ENCODE results near the gene TBC1D14.

Gene TBC1D14

GRCh38 chr4:6946497-6946896 lies 36.9 kb downstream of the TBC1D14 start:
- no peaks in the 10 kb centered on the region for H3K27me3 ChIP-seq (replicated peaks; ENCODE audit: control insufficient read depth, insufficient read depth, low read length)
- H3K4me3 ChIP-seq (replicated peaks; ENCODE audit: low read depth, low read length): no peak overlapping the region
- no peaks in the 10 kb centered on the region for H3K36me3 ChIP-seq (ENCODE audit: control insufficient read depth, insufficient read depth, low read length)
- TF ChIP-seq CTCF (IDR thresholded peaks at IDR 0.05; ENCODE audit: insufficient read depth, low read length, poor library complexity, severe bottlenecking): no peak
- DNase-seq (ENCODE audit: extremely low read depth, insufficient read length): no peak

- Histone ChIP-seq H3K4me3 (replicated peaks; ENCODE audit: low read depth, low read length) (no peak overlapping the region), H3K27me3 (replicated peaks; ENCODE audit: control insufficient read depth, insufficient read depth, low read length) (no peaks in the 10 kb centered on the region), H3K36me3 (ENCODE audit: control insufficient read depth, insufficient read depth, low read length) (no peaks in the 10 kb centered on the region)
- TF ChIP-seq CTCF (IDR thresholded peaks at IDR 0.05; ENCODE audit: insufficient read depth, low read length, poor library complexity, severe bottlenecking): no peak
- no peak for DNase-seq (ENCODE audit: extremely low read depth, insufficient read length)
Measured at GRCh38 chr4:6948134-6948460, 38.5 kb downstream of the TBC1D14 start.

- no peaks in the 10 kb centered on the region for H3K27me3 ChIP-seq (replicated peaks; ENCODE audit: control insufficient read depth, insufficient read depth, low read length)
- no peak for DNase-seq (ENCODE audit: extremely low read depth, insufficient read length)
- H3K36me3 ChIP-seq (ENCODE audit: control insufficient read depth, insufficient read depth, low read length): no peaks in the 10 kb centered on the region
- TF ChIP-seq CTCF (IDR thresholded peaks at IDR 0.05; ENCODE audit: insufficient read depth, low read length, poor library complexity, severe bottlenecking): no peak
- H3K4me3 ChIP-seq (replicated peaks; ENCODE audit: low read depth, low read length): no peak overlapping the region
Measured at GRCh38 chr4:6951880-6952381, 42.3 kb downstream of the TBC1D14 start.

GRCh38 chr4:6953751-6954380 lies 44.2 kb downstream of the TBC1D14 start:
- H3K36me3 ChIP-seq (ENCODE audit: control insufficient read depth, insufficient read depth, low read length): no peaks in the 10 kb centered on the region
- no peaks in the 10 kb centered on the region for H3K27me3 ChIP-seq (replicated peaks; ENCODE audit: control insufficient read depth, insufficient read depth, low read length)
- no peak for DNase-seq (ENCODE audit: extremely low read depth, insufficient read length)
- TF ChIP-seq CTCF (IDR thresholded peaks at IDR 0.05; ENCODE audit: insufficient read depth, low read length, poor library complexity, severe bottlenecking): no peak
- H3K4me3 ChIP-seq (replicated peaks; ENCODE audit: low read depth, low read length): no peak overlapping the region

- H3K4me3 ChIP-seq (replicated peaks; ENCODE audit: low read depth, low read length): no peak overlapping the region
Measured at GRCh38 chr4:6955261-6955911, 45.8 kb downstream of the TBC1D14 start.

More at GRCh38 chr4:6955261-6955911, 45.8 kb downstream of the TBC1D14 start:
- no peak for TF ChIP-seq CTCF (IDR thresholded peaks at IDR 0.05; ENCODE audit: insufficient read depth, low read length, poor library complexity, severe bottlenecking)
- no peaks in the 10 kb centered on the region for H3K27me3 ChIP-seq (replicated peaks; ENCODE audit: control insufficient read depth, insufficient read depth, low read length)
- no peak for DNase-seq (ENCODE audit: extremely low read depth, insufficient read length)
- H3K36me3 ChIP-seq (ENCODE audit: control insufficient read depth, insufficient read depth, low read length): no peaks in the 10 kb centered on the region

All from GM06990 (cell line).